NCI-H2196 (cell line): ENCODE measurements around the gene JAK1.
A peak's percentile ranks its signal among the peaks of the same experiment; 100 is the strongest.
"Not testable (repeated sequence)": the region's sequence is repeated elsewhere in the genome, so short reads cannot be mapped to it uniquely, and the experiment has no call there.

ENCODE experiments used
- DNase-seq: peaks from one replicate; lab custom pipeline; 2025; ENCODE audit not compliant: unreplicated experiment; lab: John Stamatoyannopoulos, UW

Gene JAK1

DNA sequence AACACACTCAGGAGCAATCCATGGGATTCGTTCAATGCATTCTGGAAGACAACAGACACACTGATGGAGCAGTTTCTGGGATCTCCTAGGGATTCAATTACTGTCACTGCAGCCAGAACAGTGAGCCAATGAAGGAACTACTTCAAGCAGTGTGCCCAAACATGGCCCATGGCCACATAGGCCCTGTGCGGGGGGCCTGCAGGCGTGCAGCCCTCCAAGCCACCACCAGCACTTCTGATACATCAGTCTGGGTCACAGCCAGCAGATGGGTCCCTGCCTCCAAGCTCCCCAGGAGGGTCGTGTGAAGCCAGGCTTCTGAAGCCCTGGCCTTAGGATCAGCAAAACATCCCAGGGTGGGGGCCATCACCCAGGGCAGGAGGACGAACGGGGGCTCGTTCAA, 122.2 kb downstream of the JAK1 start:
- no peak for DNase-seq

GRCh38 chr1:64843675-64844074, 122.7 kb downstream of the JAK1 start:
- no peak for DNase-seq

DNA sequence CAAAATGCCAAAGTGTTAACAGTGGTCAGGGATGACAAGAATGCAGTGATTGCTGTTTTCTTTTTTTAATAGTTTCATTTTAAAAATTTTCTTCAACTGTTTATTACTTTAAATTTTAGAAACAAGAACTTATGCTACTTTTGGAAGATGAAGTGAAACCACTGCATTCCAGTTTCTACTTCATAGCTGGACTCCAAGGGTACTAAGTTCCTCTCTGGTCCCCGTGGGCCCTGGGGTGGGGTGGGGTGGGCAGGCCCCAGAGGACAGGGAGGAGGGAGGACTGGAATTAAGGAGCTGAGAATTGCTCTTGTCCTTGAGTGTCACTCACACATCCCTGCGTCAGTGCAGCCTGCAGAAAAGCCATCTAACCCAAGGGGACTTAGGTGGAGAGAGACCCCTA, 124.1 kb downstream of the JAK1 start:
- no peak for DNase-seq

GRCh38 chr1:64841330-64842065, 124.9 kb downstream of the JAK1 start:
- no peak for DNase-seq

- no peak for DNase-seq
Measured at GRCh38 chr1:64839732-64840405, 126.5 kb downstream of the JAK1 start.

- no peak for DNase-seq
Measured at GRCh38 chr1:64839261-64839660, 127.1 kb downstream of the JAK1 start.

GRCh38 chr1:64838486-64838885, 127.9 kb downstream of the JAK1 start:
- no peak for DNase-seq

DNA sequence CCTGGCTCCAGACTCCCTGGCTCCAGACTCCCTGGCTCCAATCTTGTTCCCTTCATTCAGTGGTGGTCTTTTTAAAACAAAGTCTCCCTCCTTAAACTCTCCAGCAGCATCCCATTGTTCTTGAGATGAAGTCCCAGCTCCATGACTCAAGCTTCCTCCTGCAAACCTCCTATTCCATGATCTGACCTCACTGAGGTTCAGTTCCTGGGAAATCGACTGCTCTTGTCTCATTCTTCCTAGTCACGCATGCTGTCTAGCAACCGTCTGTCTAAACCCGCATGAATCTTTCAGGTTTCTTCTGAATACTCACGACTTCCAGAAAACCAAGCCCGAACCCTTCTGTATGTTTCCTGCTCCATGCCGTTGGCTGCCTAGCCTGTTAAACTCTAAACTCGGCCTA, 129.5 kb downstream of the JAK1 start:
- DNase-seq: no peak

- DNase-seq: no peak
Measured at GRCh38 chr1:64834734-64835133, 131.6 kb downstream of the JAK1 start.

- no peak for DNase-seq
Measured at GRCh38 chr1:64830030-64830651, 136.2 kb downstream of the JAK1 start.

DNA sequence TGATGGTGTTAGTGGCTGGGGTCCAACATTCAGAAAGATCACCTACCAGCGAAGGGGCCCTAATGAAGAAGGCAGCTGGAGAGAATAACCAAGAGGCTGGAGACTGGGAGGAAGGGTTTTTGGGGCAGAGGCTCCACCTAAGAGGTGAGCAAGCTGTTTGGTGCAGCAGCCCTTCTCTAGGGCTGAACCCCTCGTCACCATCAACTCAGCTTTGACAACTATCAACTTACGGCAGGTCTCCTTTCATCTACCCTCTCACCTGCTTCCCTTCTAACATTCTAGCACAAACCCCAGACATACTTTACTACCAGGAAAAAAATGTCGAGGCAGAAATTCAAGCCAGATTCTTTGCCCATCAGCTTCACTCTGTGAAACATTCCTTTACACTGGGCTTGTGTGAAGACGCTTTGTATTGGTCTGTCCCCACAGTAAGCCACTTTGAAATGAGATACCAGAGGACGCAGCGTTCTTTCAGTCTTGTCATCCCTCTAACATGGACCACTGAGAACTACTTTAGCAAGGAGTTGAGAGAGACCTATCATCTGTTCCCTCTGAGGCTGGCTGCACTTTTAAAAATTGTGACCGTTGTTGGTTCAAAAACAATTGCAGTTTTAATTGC, 136.8 kb downstream of the JAK1 start:
- no peak for DNase-seq

DNA sequence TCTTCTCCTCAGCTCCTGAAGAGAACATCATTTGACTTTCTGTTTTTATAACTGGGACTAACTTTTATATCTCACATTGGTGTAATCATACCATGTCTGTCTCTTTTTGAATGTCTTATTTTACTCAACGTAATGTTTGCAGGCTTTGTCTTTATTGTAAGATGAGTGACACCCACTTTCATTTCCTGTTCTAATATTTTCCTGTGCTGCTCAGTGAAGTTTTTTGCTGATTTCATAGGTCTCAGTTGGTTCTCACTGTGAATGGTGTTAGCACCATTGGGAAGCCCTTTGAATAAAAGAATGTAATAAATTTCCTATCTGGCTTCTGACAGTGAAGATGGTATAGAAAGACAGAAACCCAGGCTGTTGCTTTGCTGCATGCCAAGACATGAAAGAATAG, 137.5 kb downstream of the JAK1 start:
- DNase-seq: no peak

GRCh38 chr1:64826991-64827390, 139.4 kb downstream of the JAK1 start:
- no peak for DNase-seq

- DNase-seq: peak; percentile 86
Measured at GRCh38 chr1:64823691-64824476, 142.5 kb downstream of the JAK1 start.

- DNase-seq: no peak
Measured at GRCh38 chr1:64822621-64823020, 143.7 kb downstream of the JAK1 start.

- not testable (repeated sequence) for DNase-seq
Measured at GRCh38 chr1:64820572-64820971, 145.8 kb downstream of the JAK1 start.

GRCh38 chr1:64817364-64817763, 149.0 kb downstream of the JAK1 start:
- DNase-seq: not testable (repeated sequence)

DNA sequence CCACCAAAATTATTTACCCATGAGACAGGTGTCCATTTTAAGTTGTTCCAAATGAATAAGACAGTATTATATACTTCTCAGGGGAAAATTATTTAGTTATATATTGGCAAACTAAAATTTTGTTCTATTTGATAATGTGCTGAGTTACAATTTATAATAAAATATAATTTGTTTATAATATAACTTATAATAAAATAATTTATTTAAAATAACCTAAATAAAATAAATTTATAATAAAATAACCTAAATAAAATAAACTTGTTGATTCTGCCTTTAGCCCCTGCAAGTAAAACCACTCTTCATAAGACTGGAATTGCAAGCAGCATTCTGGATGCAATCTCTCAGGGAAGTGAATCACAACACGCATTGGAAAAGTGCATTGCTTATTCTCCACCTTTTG, 151.9 kb downstream of the JAK1 start:
- no peak for DNase-seq

GRCh38 chr1:64811131-64811530, 155.2 kb downstream of the JAK1 start:
- no peak for DNase-seq

DNA sequence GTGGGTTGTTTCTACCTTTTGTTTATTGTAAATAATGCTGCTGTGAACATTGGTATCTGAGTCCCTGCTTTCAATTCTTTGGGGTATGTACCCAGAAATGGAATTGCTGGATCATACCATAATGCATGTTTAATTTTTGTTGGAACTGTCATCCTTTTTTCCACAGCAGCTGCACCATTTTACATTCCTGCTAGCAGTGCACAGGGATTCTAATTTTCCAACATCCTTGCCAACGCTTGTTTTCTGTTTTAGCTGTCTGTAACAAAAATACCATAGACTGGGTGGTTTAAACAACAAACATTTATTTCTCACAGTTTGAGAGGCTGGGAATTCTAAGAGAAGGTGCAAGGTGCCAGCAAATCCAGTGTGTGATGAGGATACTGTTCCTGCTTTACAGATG, 156.3 kb downstream of the JAK1 start:
- no peak for DNase-seq

DNA sequence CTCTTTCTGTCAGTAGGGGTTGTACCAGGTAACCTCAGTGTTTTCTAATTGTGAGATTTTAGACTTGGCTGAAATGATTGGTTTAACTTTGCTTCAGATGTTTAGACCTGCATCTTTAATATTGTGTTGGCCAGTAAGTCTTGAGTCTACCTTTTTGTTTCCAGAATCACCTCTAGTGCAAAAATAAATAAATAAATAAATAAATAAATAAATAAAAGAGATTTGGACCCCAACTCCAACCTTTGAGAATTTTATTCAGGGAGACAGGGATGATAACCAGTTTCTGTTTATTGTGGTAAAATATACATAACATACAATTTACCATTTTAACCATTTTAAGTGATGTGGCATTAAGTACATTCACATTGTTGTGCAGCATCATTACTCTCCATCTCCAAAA, 157.0 kb downstream of the JAK1 start:
- no peak for DNase-seq
